ENCODE data around the gene MT3. TPM values are rescaled to one million over a fixed set of nuclear protein-coding genes. Genes with fewer than 3 reads are reported as not detected.

MT3 gene
- total and polyA plus RNA-seq, 2 of the 8 experiments (the other 6 are each of a cell fraction or from before 2014, with no cell fraction given) = 0.17 TPM; not detected in 1

- H3K4me3 ChIP-seq (ENCODE audit: extremely low read depth in 1 of 4, insufficient read depth in 2 of 4, low read depth in 3 of 4, low read length in 4 of 4) = no peak overlapping the region
- peaks cover 0 to 3% of the 10 kb centered on the region in 2 experiments for H4K20me1 ChIP-seq (replicated peaks in 1 of 2; ENCODE audit: control insufficient read depth in 1 of 2, insufficient read depth in 2 of 2, low read length in 2 of 2)
- H3K9ac ChIP-seq (replicated peaks in 1 of 4; ENCODE audit: extremely low read depth in 1 of 4, low read depth in 3 of 4, low read length in 3 of 4) = no peak overlapping the region
- no peaks in the 10 kb centered on the region for H3K27me3 ChIP-seq (replicated peaks in 1 of 4; ENCODE audit: control insufficient read depth in 3 of 4, extremely low read depth in 1 of 4, insufficient read depth in 3 of 4, low read length in 3 of 4)
- no peak overlapping the region for H3K27ac ChIP-seq (ENCODE audit: low read depth, low read length)
- no peak overlapping the region for H3K56ac ChIP-seq (replicated peaks; ENCODE audit: insufficient read length, low read depth, low read length)
- no peak for FAIRE-seq
- H2AK5ac ChIP-seq (ENCODE audit: low read depth, low read length) = no peak overlapping the region
- ChIA-PET CTCF (ENCODE audit: partially characterized antibody) (interaction anchor here (0.8 to 1.6 kb wide), 5 partner anchors 16 to 142 kb away, joined by 3 to 5 read pairs (median 3); no protein-coding TSS in a partner anchor), POLR2A (ENCODE audit: partially characterized antibody) (interaction anchor here (0.9 kb wide), 1 partner anchor 96 kb away, joined by 3 read pairs; no protein-coding TSS in a partner anchor)
- H2BK20ac ChIP-seq (ENCODE audit: low read length) = no peak overlapping the region
- H2BK12ac ChIP-seq (ENCODE audit: low read depth, low read length) = no peak overlapping the region
- H3K4me1 ChIP-seq (replicated peaks in 1 of 4; ENCODE audit: control insufficient read depth in 3 of 4, insufficient read depth in 4 of 4, low read length in 3 of 4) = no peaks in the 10 kb centered on the region
- no peak overlapping the region for H3K4me2 ChIP-seq (ENCODE audit: insufficient read depth in 1 of 2, low read depth in 2 of 2, low read length in 2 of 2)
- no peak overlapping the region for H2BK5ac ChIP-seq (ENCODE audit: low read depth, low read length)
- H3K14ac ChIP-seq (ENCODE audit: insufficient read length) = no peak overlapping the region
- H3K4ac ChIP-seq (replicated peaks; ENCODE audit: insufficient read length, low read depth, low read length) = no peak overlapping the region
- DNase-seq (ENCODE audit: low read depth in 1 of 2, low spot score in 2 of 2) = no peak
- no peaks in the 10 kb centered on the region for H3K79me2 ChIP-seq (ENCODE audit: control insufficient read depth in 1 of 2, insufficient read depth in 2 of 2, low read length in 2 of 2)
- H3K36me3 ChIP-seq (ENCODE audit: control insufficient read depth in 2 of 4, insufficient read depth in 4 of 4, low read length in 3 of 4) = no peaks in the 10 kb centered on the region
- H2BK120ac ChIP-seq (replicated peaks; ENCODE audit: low read depth, low read length) = no peak overlapping the region
- H2AFZ ChIP-seq (ENCODE audit: low read length) = no peak overlapping the region
- no peak overlapping the region for H3K23ac ChIP-seq (ENCODE audit: insufficient read length)
- no peak overlapping the region for H3K18ac ChIP-seq (ENCODE audit: extremely low read depth, low read length)
- H3K79me1 ChIP-seq (ENCODE audit: low read depth, low read length) = no peaks in the 10 kb centered on the region
- H4K8ac ChIP-seq (ENCODE audit: extremely low read depth, insufficient read depth, low read length) = no peak overlapping the region
- H3K9me3 ChIP-seq (ENCODE audit: insufficient read depth in 2 of 2, low read depth in 1 of 2, low read length in 1 of 2) = no peaks in the 10 kb centered on the region
- H4K91ac ChIP-seq (replicated peaks; ENCODE audit: insufficient read length, low read length) = no peak overlapping the region
- WGBS, 2 experiments (ENCODE audit: extremely low coverage in 1 of 2, insufficient coverage in 1 of 2, insufficient read length in 1 of 2, insufficient replicate concordance in 2 of 2, low coverage in 1 of 2, low lambda C conversion rate in 2 of 2, missing lambda C conversion rate in 1 of 2) = 55% methylated on average over 1 of the region's 1 CpG; no CpG with 5 or more reads in 1 of the 2 experiments
- H4K5ac ChIP-seq (ENCODE audit: insufficient read length, low read depth, low read length) = no peak overlapping the region
- H2BK15ac ChIP-seq (ENCODE audit: low read length) = no peak overlapping the region
- peaks cover 2% of the 10 kb centered on the region; the same call in 1 of the 2 replicates for H3K23me2 ChIP-seq (ENCODE audit: low read depth, low read length)
- TF ChIP-seq ATF2 (IDR thresholded peaks at IDR 0.05; ENCODE audit: low read length) (no peak), CTBP2 (IDR thresholded peaks at IDR 0.05; ENCODE audit: borderline replicate concordance, insufficient read depth, insufficient read length, low read length) (no peak), CTCF (IDR thresholded peaks at IDR 0.05; ENCODE audit: control extremely low read depth in 1 of 3, insufficient read depth in 1 of 3, low read depth in 1 of 3, low read length in 3 of 3) (no peak), BACH1 (IDR thresholded peaks at IDR 0.05; ENCODE audit: low read length) (no peak), TAF1 (IDR thresholded peaks at IDR 0.05; ENCODE audit: low read depth, low read length) (no peak), CEBPB (IDR thresholded peaks at IDR 0.05; ENCODE audit: low read depth, low read length) (no peak), SAP30 (IDR thresholded peaks at IDR 0.05; ENCODE audit: insufficient read depth, insufficient replicate concordance, low read length) (no peak), RFX5 (IDR thresholded peaks at IDR 0.05; ENCODE audit: borderline replicate concordance, low read depth, low read length) (no peak), SP4 (IDR thresholded peaks at IDR 0.05; ENCODE audit: low read length) (no peak)
Observed at GRCh38 chr16:56560447-56560846, 28.9 kb upstream of the MT3 start.

Data from H1 (cell line).